Smooth muscle cell of the umbilical artery (primary cell): Measurements from ENCODE around the gene EHF. TPM values are rescaled to one million over a fixed set of nuclear protein-coding genes. Genes with fewer than 3 reads are reported as not detected.

Experiments
- total RNA-seq: library from RNA; depleted of rRNA; stranded (reverse); fragments of >200 nt; gene quantifications from 2 replicates; pipeline ENCODE4 v1.2.3, GENCODE V29; 2014

EHF gene
- 1.2 and 16.0 TPM in 2 replicates for total RNA-seq

DNA sequence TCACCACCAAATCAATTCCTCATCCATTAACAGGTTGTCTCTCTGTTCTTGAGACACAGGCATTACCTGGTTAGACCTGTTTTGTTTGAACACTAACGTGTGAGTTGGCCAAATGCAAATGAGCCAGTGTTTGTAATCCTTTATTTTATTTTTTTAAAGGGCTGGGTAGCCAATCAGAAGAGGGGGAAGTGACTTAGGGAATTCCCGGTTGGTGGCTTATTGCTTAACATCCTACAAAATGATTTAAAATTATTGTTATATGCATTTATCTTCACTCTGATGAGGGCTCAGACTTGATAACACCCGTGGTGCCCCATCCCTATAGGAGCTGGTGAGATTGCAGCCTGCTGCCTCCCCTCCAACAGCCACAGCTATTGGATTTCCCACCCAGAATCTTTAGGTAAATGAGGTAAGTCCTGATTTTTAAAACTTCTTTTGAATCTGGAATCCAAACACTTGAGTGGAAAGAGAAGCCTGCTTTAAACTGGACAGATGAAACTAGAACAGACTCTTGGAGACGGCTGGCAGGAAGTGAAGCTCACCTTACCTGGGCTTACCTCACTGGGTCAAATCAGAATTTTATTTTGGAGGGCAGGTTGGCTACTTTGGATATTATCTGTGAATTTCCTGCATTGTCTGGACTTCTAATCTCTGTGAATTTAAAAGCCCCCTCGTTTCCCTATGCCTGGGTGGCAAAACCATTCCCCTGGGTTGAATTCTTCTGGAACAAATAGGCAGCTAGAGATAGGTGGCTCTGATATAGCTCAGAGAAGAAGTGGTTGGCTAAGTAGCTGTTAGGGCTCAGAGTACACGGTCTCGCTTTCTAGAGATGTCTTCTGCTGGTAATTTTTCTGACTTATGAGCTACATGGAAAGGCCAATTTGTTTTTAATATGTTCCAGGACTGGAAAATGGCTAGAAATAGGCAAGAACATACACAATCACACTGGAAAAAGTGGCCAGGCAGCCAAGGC is at the start of gene EHF:
EHF (plus strand) TSS at position 274 of the 973 bp plus-strand sequence. CDS start 21,538 bp downstream, outside the sequence.

Other genes with a start within 250 kb of the EHF start
- 43.9 and 74.8 TPM in 2 replicates for gene CAT, start 182.2 kb upstream of the EHF start, total RNA-seq
- gene ELF5, start 107.3 kb upstream of the EHF start, total RNA-seq, result not detected in 2 replicates